Testis (tissue), 2 donors: Measurements from ENCODE around the gene GABARAPL2.

ENCODE experiments used
- CTCF ChIP-seq, 3 experiments: fragments of 450-650 bp in 2 of 3; fragments of 200-600 bp in 1 of 3; sonication (generic) in 1 of 3; IDR thresholded peaks; one replicate each; pipeline ENCODE4 v1.5.1; 2016 to 2019; ENCODE audit warnings: antibody characterized with exemption in 3 of 3, mild to moderate bottlenecking in 2 of 3, moderate library complexity in 1 of 3
- POLR2A ChIP-seq: fragments of 450-650 bp; IDR thresholded peaks from one replicate; pipeline ENCODE4 v1.6.1; 2017; ENCODE audit warnings: antibody characterized with exemption, mild to moderate bottlenecking, moderate library complexity

GRCh38 chr16:75573955-75574354 is 7.8 kb downstream of the GABARAPL2 start:
- TF ChIP-seq CTCF (IDR thresholded peaks at IDR 0.05) (no peak), POLR2A (no peak)
